Stimulated activated CD8-positive, alpha-beta memory T cell treated with anti-CD3 and anti-CD28 coated beads, Interleukin-4, amount 100 ng/mL, for 4 hours (primary cell): ENCODE results near the gene RXRA.
A peak's percentile ranks its signal among the peaks of the same experiment; 100 is the strongest.

ENCODE experiments used
- DNase-seq, 2 donors: peaks; one replicate each; pipeline ENCODE4 v3.0.0-alpha.2; 2020; ENCODE audit warnings: low read depth in 2 of 2, low spot score in 1 of 2

The RXRA gene

GRCh38 chr9:134396825-134397224 is 70.6 kb downstream of the RXRA start:
- peak; percentile 17 to 30 for DNase-seq

- no peak for DNase-seq
Observed at GRCh38 chr9:134398756-134399155, 72.5 kb downstream of the RXRA start.

- no peak for DNase-seq
Observed at GRCh38 chr9:134399435-134400056, 73.3 kb downstream of the RXRA start.

GRCh38 chr9:134400283-134400682 is 74.0 kb downstream of the RXRA start:
- DNase-seq = no peak

GRCh38 chr9:134401391-134401790 is 75.1 kb downstream of the RXRA start:
- DNase-seq = no peak

- DNase-seq = no peak
Observed at GRCh38 chr9:134402182-134402581, 75.9 kb downstream of the RXRA start.

GRCh38 chr9:134403292-134403681 is 77.0 kb downstream of the RXRA start:
- DNase-seq = no peak

GRCh38 chr9:134403682-134404301 is 77.5 kb downstream of the RXRA start:
- no peak for DNase-seq

GRCh38 chr9:134404376-134405358 is 78.4 kb downstream of the RXRA start:
- no peak for DNase-seq

- DNase-seq = no peak
Observed at GRCh38 chr9:134405527-134405926, 79.3 kb downstream of the RXRA start.

- DNase-seq = no peak
Observed at GRCh38 chr9:134406366-134407120, 80.3 kb downstream of the RXRA start.

- peak; percentile 55 to 69 for DNase-seq
Observed at GRCh38 chr9:134407121-134407779, 81.0 kb downstream of the RXRA start.

- no peak for DNase-seq
Observed at GRCh38 chr9:134408389-134408788, 82.1 kb downstream of the RXRA start.

GRCh38 chr9:134408939-134409737 is 82.9 kb downstream of the RXRA start:
- no peak for DNase-seq

GRCh38 chr9:134410071-134410834 is 84.0 kb downstream of the RXRA start:
- no peak for DNase-seq

- no peak for DNase-seq
Observed at GRCh38 chr9:134410835-134411217, 84.6 kb downstream of the RXRA start.

GRCh38 chr9:134411440-134412297 is 85.4 kb downstream of the RXRA start:
- DNase-seq = no peak

- DNase-seq = no peak
Observed at GRCh38 chr9:134412298-134412711, 86.0 kb downstream of the RXRA start.
